ENCODE data around the gene MGAT3.
"Not testable (repeated sequence)": the region's sequence is repeated elsewhere in the genome, so short reads cannot be mapped to it uniquely, and the experiment has no call there.

The MGAT3 gene

GRCh38 chr22:39518144-39518786 lies 61.5 kb downstream of the MGAT3 start:
- Histone ChIP-seq H3K4me3 (peak overlapping the region; percentile 96; the same call in 1 of the 2 replicates), H3K9ac (ENCODE audit: insufficient read length) (peak overlapping the region; percentile 100), H3K36me3 (ENCODE audit: insufficient read depth, low read length) (peaks cover 55% of the 10 kb centered on the region), H3K9me3 (ENCODE audit: low read depth, low read length) (no peaks in the 10 kb centered on the region), H3K27ac (peak overlapping the region; percentile 99; the same call in 1 of the 2 replicates)
- TF ChIP-seq FOXP2 (optimal IDR thresholded peaks at IDR 0.05; ENCODE audit: control extremely low read depth, extremely low read length, insufficient read depth) (no peak), POLR2AphosphoS5 (IDR thresholded peaks at IDR 0.05; ENCODE audit: borderline replicate concordance, low read depth, low read length) (no peak), EZH2 (IDR thresholded peaks at IDR 0.05) (no peak)
- DNase-seq (ENCODE audit: low read depth, low spot score) = no peak

DNA sequence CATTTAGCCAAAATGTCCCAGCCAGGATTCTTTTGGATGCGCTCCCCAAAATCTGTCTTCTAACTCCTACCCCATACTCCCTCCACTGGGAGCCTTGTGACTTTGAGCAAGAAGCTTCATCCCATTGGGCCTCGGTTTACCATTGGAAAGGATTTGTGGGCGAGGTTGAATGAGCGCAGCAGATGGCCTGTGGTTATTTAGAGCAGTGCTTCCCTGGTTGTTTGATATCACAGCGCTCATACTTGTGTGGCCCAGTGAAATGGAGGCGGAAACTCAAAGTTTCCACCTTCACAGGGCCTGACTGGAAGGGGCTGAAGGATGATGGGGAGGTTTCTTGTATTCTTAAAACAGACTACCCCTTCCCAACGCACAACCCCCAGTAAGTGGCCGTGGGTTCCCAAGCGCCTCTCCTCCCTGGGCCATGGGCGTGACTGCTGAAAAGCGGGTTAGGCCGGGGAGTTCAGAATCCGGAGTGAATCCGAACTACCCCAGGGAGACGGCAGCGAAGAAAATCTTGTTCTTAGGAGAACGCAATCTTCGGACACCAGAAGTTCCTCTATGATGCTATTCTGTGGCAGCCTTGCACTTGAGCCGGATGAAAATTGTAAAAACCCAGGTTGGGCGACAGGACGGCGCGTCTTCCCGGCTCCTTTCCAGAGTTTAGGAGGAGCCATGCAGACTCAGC lies 62.3 kb downstream of the MGAT3 start:
- no peak for TF ChIP-seq EZH2 (IDR thresholded peaks at IDR 0.05)
- TF ChIP-seq POLR2AphosphoS5 (IDR thresholded peaks at IDR 0.05; ENCODE audit: borderline replicate concordance, low read depth, low read length) = peak; percentile 51; the same call in 1 of the 2 replicates
- Histone ChIP-seq H3K36me3 (ENCODE audit: insufficient read depth, low read length) (peaks cover 51% of the 10 kb centered on the region), H3K4me3 (peak overlapping the region; percentile 96), H3K9ac (ENCODE audit: insufficient read length) (peak overlapping the region; percentile 100), H3K27ac (peak overlapping the region; percentile 99), H3K9me3 (ENCODE audit: low read depth, low read length) (no peaks in the 10 kb centered on the region)
- no peak for DNase-seq (ENCODE audit: low read depth, low spot score)

GRCh38 chr22:39519681-39520225 lies 62.9 kb downstream of the MGAT3 start:
- peak overlapping the region; percentile 99 for H3K27ac ChIP-seq
- H3K4me3 ChIP-seq = peak overlapping the region; percentile 96
- peaks cover 49% of the 10 kb centered on the region for H3K36me3 ChIP-seq (ENCODE audit: insufficient read depth, low read length)
- H3K9ac ChIP-seq (ENCODE audit: insufficient read length) = peak overlapping the region; percentile 100
- H3K9me3 ChIP-seq (ENCODE audit: low read depth, low read length) = no peaks in the 10 kb centered on the region
- no peak for DNase-seq (ENCODE audit: low read depth, low spot score)
- TF ChIP-seq POLR2AphosphoS5 (IDR thresholded peaks at IDR 0.05; ENCODE audit: borderline replicate concordance, low read depth, low read length) = peak; percentile 70
- no peak for TF ChIP-seq EZH2 (IDR thresholded peaks at IDR 0.05)

GRCh38 chr22:39520226-39521105 lies 63.7 kb downstream of the MGAT3 start, which contains the start of gene ATF4:
Gene ATF4 (plus strand): TSS chr22:39520562. CDS start chr22:39521446, 884 bp downstream.
- no peaks in the 10 kb centered on the region for H3K9me3 ChIP-seq (ENCODE audit: low read depth, low read length)
- TF ChIP-seq EZH2 (IDR thresholded peaks at IDR 0.05) (no peak), FOXP2 (optimal IDR thresholded peaks at IDR 0.05; ENCODE audit: control extremely low read depth, extremely low read length, insufficient read depth) (no peak), POLR2AphosphoS5 (IDR thresholded peaks at IDR 0.05; ENCODE audit: borderline replicate concordance, low read depth, low read length) (peak; percentile 97)
- peak; percentile 98 for DNase-seq (ENCODE audit: low read depth, low spot score)
- peak within 1 kb of the TSS; percentile 99 for H3K27ac ChIP-seq
- peak within 1 kb of the TSS; percentile 100 for H3K9ac ChIP-seq (ENCODE audit: insufficient read length)
- peak within 1 kb of the TSS; percentile 96 for H3K4me3 ChIP-seq
- H3K36me3 ChIP-seq (ENCODE audit: insufficient read depth, low read length) = peaks cover 41% of the 10 kb centered on the region

DNA sequence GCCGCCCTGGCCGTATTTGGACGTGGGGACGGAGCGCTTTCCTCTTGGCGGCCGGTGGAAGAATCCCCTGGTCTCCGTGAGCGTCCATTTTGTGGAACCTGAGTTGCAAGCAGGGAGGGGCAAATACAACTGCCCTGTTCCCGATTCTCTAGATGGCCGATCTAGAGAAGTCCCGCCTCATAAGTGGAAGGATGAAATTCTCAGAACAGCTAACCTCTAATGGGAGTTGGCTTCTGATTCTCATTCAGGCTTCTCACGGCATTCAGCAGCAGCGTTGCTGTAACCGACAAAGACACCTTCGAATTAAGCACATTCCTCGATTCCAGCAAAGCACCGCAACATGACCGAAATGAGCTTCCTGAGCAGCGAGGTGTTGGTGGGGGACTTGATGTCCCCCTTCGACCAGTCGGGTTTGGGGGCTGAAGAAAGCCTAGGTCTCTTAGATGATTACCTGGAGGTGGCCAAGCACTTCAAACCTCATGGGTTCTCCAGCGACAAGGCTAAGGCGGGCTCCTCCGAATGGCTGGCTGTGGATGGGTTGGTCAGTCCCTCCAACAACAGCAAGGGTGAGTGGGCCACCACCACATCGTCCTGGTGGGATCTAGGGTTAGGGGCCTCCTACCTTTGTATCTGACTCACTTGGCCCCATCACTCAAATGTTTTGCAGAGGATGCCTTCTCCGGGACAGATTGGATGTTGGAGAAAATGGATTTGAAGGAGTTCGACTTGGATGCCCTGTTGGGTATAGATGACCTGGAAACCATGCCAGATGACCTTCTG lies 64.5 kb downstream of the MGAT3 start:
- peaks cover 33% of the 10 kb centered on the region for H3K36me3 ChIP-seq (ENCODE audit: insufficient read depth, low read length)
- H3K4me3 ChIP-seq = peak overlapping the region; percentile 96
- DNase-seq (ENCODE audit: low read depth, low spot score) = not testable (repeated sequence)

DNA sequence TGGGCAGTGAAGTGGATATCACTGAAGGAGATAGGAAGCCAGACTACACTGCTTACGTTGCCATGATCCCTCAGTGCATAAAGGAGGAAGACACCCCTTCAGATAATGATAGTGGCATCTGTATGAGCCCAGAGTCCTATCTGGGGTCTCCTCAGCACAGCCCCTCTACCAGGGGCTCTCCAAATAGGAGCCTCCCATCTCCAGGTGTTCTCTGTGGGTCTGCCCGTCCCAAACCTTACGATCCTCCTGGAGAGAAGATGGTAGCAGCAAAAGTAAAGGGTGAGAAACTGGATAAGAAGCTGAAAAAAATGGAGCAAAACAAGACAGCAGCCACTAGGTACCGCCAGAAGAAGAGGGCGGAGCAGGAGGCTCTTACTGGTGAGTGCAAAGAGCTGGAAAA lies 65.3 kb downstream of the MGAT3 start:
- not testable (repeated sequence) for DNase-seq (ENCODE audit: low read depth, low spot score); H3K9me3 ChIP-seq (ENCODE audit: low read depth, low read length)
- H3K9ac ChIP-seq (ENCODE audit: insufficient read length) = peak overlapping the region; percentile 100
- H3K36me3 ChIP-seq (ENCODE audit: insufficient read depth, low read length) = peaks cover 33% of the 10 kb centered on the region
- peak overlapping the region; percentile 99 for H3K27ac ChIP-seq
- peak overlapping the region; percentile 96 for H3K4me3 ChIP-seq

More for the DNA sequence above, 64.5 kb downstream of the MGAT3 start:
- not testable (repeated sequence) for H3K9me3 ChIP-seq (ENCODE audit: low read depth, low read length)
- Histone ChIP-seq H3K27ac (peak overlapping the region; percentile 99), H3K9ac (ENCODE audit: insufficient read length) (peak overlapping the region; percentile 100)

DNA sequence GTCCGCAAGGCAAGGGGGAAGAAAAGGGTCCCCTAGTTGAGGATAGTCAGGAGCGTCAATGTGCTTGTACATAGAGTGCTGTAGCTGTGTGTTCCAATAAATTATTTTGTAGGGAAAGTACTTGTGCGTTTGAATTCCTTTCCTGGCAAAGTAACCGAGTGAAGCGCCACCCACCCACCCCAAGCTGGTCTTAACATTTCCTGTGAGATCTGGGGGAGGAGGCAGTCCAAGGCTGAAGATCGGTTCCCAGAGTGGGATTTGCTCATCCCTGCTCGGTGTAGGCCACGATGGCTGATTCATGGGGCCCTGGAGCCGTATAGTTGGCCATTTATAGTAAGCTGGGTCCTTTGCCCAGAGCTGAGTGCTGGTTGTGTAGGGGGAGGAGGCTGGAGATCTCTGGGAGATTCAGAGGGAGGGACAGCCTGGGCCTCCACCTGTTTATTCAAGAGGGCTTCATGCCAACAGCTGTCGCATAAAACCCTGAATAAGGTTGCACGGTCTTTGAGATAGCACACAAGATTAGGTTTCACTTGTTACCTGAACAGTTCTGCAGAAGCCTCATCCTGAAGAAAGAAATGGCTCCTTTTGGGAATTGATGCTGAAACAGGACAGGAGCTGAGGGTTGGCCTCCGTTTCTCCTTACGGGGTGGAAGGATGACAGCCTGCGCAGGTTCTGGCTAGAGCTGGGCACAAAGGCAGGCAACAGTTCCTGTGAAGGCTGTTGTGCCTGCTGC lies 65.9 kb downstream of the MGAT3 start:
- Histone ChIP-seq H3K9ac (ENCODE audit: insufficient read length) (peak overlapping the region; percentile 66), H3K36me3 (ENCODE audit: insufficient read depth, low read length) (peaks cover 33% of the 10 kb centered on the region), H3K9me3 (ENCODE audit: low read depth, low read length) (no peaks in the 10 kb centered on the region), H3K4me3 (peak overlapping the region; percentile 96), H3K27ac (peak overlapping the region; percentile 99)
- no peak for DNase-seq (ENCODE audit: low read depth, low spot score)
- TF ChIP-seq POLR2AphosphoS5 (IDR thresholded peaks at IDR 0.05; ENCODE audit: borderline replicate concordance, low read depth, low read length) (no peak), FOXP2 (optimal IDR thresholded peaks at IDR 0.05; ENCODE audit: control extremely low read depth, extremely low read length, insufficient read depth) (no peak), EZH2 (IDR thresholded peaks at IDR 0.05) (no peak)

Measured in SK-N-MC (cell line).